ENCODE data around the gene PLCH1.

- TF ChIP-seq, protein P1, sequence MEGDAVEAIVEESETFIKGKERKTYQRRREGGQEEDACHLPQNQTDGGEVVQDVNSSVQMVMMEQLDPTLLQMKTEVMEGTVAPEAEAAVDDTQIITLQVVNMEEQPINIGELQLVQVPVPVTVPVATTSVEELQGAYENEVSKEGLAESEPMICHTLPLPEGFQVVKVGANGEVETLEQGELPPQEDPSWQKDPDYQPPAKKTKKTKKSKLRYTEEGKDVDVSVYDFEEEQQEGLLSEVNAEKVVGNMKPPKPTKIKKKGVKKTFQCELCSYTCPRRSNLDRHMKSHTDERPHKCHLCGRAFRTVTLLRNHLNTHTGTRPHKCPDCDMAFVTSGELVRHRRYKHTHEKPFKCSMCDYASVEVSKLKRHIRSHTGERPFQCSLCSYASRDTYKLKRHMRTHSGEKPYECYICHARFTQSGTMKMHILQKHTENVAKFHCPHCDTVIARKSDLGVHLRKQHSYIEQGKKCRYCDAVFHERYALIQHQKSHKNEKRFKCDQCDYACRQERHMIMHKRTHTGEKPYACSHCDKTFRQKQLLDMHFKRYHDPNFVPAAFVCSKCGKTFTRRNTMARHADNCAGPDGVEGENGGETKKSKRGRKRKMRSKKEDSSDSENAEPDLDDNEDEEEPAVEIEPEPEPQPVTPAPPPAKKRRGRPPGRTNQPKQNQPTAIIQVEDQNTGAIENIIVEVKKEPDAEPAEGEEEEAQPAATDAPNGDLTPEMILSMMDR (IDR thresholded peaks at IDR 0.05), result no peak
- TF ChIP-seq EZH2 (IDR thresholded peaks at IDR 0.05) (no peak), EZH2phosphoT487 (IDR thresholded peaks at IDR 0.05) (no peak)
Observed at GRCh38 chr3:155431856-155432570, 312.9 kb downstream of the PLCH1 start.

All from neural progenitor cell (in vitro differentiated cells).